Liver (tissue), 3 donors: ENCODE data around the gene FCRL5.

Experiments
- CTCF ChIP-seq: fragments of 150-350 bp; IDR thresholded peaks from 2 replicates; pipeline ENCODE4 v1.5.1; 2017; ENCODE audit warnings: improper control_type of control experiment, low read depth, low read length; ENCODE audit not compliant: missing input control
- RAD21 ChIP-seq, 2 donors: IDR thresholded peaks; 2 replicates each; pipeline ENCODE4 v1.6.1; 2016; ENCODE audit warnings: antibody characterized with exemption in 2 of 2, mild to moderate bottlenecking in 2 of 2
- REST ChIP-seq: IDR thresholded peaks from 2 replicates; pipeline ENCODE4 v1.6.1; 2016; ENCODE audit warnings: antibody characterized with exemption, mild to moderate bottlenecking
- donor health status: healthy.
- donor health status: healthy.

- TF ChIP-seq CTCF (no peak), RAD21 (IDR thresholded peaks at IDR 0.05) (no peak), REST (no peak)
These were observed 12.7 kb downstream of the FCRL5 start for GRCh38 chr1:157539568-157539967.
